ENCODE data around the gene RBM45. TPM values are rescaled to one million over a fixed set of nuclear protein-coding genes. Genes with fewer than 3 reads are reported as not detected.

The RBM45 gene
- polyA plus RNA-seq, 2 of the 4 experiments (the other 2 are of a cell fraction): 15.2 to 20.9 TPM

GRCh38 chr2:178173657-178174056, 61.4 kb downstream of the RBM45 start:
- Histone ChIP-seq H3K27ac (no peak overlapping the region), H3K9me3 (no peaks in the 10 kb centered on the region), H3K4me3 (no peak overlapping the region), H3K4me2 (no peak overlapping the region), H3K4me1 (no peaks in the 10 kb centered on the region)
- no peak for ATAC-seq
- WGBS (ENCODE audit: missing lambda C conversion rate): 81% methylated on average over 1 of the region's 1 CpG
- TF ChIP-seq, protein P1, sequence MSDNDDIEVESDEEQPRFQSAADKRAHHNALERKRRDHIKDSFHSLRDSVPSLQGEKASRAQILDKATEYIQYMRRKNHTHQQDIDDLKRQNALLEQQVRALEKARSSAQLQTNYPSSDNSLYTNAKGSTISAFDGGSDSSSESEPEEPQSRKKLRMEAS (IDR thresholded peaks at IDR 0.05): no peak
- TF ChIP-seq GATA3 (IDR thresholded peaks at IDR 0.05; ENCODE audit: borderline replicate concordance): no peak
- TF ChIP-seq EP300 (IDR thresholded peaks at IDR 0.05): no peak
- no peak for TF ChIP-seq CHD2 (IDR thresholded peaks at IDR 0.05; ENCODE audit: low read length, partially characterized antibody)
- no peak for TF ChIP-seq RAD21 (conservative IDR thresholded peaks at IDR 0.05 in 1 of 2, IDR thresholded peaks at IDR 0.05 in 1 of 2)
- TF ChIP-seq CEBPB (IDR thresholded peaks at IDR 0.05): no peak
- no peak for TF ChIP-seq ATOH8 (CRISPR knock-in tag; IDR thresholded peaks at IDR 0.05; ENCODE audit: low read depth)
- no peak for TF ChIP-seq RFX5 (IDR thresholded peaks at IDR 0.05)
- no peak for TF ChIP-seq RARB (CRISPR knock-in tag; IDR thresholded peaks at IDR 0.05)
- TF ChIP-seq NPAS2 (CRISPR knock-in tag; IDR thresholded peaks at IDR 0.05; ENCODE audit: borderline replicate concordance): no peak
- TF ChIP-seq ZSCAN20 (CRISPR knock-in tag; IDR thresholded peaks at IDR 0.05): no peak
- no peak for TF ChIP-seq KDM5A (IDR thresholded peaks at IDR 0.05)
- no peak for TF ChIP-seq FOSB (CRISPR knock-in tag; IDR thresholded peaks at IDR 0.05)
- no peak for TF ChIP-seq TP53 (CRISPR knock-in tag; IDR thresholded peaks at IDR 0.05)
- TF ChIP-seq EHMT2 (IDR thresholded peaks at IDR 0.05; ENCODE audit: low read depth): no peak
- TF ChIP-seq NR3C1 (IDR thresholded peaks at IDR 0.05): no peak
- no peak for DNase-seq (ENCODE audit: low read depth in 1 of 2, low spot score in 1 of 2)
- CTCF ChIA-PET: interaction anchor here (1.0 to 1.2 kb wide), 2 partner anchors 39 to 241 kb away, joined by 3 to 4 read pairs; no protein-coding TSS in a partner anchor
- POLR2A ChIA-PET: no interaction called here
- FAIRE-seq: peak; percentile 13

DNA sequence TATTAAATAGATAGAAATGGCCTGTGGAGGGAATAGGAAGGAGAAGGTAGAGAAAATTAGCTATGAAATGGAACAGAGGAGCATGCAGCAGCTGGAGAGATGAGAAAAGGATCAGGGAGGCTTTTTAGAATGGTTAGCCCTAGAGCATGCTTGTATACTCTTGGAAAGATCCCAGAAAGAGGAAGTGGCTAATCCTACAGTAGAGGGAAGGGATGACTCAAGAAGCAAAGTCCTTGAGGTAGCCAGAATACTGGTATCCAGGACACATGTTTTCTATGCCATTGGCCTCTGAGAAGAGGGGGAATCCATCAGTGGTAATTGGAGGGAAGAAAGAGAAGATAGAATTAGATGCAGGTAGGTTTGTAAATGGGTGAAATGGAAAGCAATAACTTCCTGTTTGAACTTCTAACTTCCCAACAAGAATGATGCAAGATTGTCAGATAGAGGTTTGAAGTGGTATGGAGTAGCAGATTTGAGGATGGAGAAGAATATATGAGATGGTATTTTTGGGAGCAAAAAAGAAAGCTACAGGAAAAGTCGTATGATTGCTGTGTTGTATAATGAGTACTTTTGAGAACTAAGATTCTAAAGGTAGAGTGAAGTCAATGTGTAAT, 64.9 kb downstream of the RBM45 start:
- no peak for FAIRE-seq
- POLR2A ChIA-PET: no interaction called here
- WGBS (ENCODE audit: missing lambda C conversion rate): 27% methylated on average over 1 of the region's 1 CpG
- Histone ChIP-seq H3K4me1 (no peaks in the 10 kb centered on the region), H3K9me3 (no peaks in the 10 kb centered on the region), H3K4me2 (no peak overlapping the region), H3K27ac (no peak overlapping the region), H3K4me3 (no peak overlapping the region)
- DNase-seq (ENCODE audit: low read depth in 1 of 2, low spot score in 1 of 2): peak in 1 of 2 experiments; percentile 11
- TF ChIP-seq KDM1A (IDR thresholded peaks at IDR 0.05; ENCODE audit: low read depth) (no peak), ESRRA (IDR thresholded peaks at IDR 0.05; ENCODE audit: borderline replicate concordance, low read length) (no peak), NR3C1 (IDR thresholded peaks at IDR 0.05) (no peak), JUNB (IDR thresholded peaks at IDR 0.05) (no peak), MAFK (IDR thresholded peaks at IDR 0.05; ENCODE audit: partially characterized antibody) (no peak), NPAS2 (CRISPR knock-in tag; IDR thresholded peaks at IDR 0.05; ENCODE audit: borderline replicate concordance) (no peak), SMC3 (IDR thresholded peaks at IDR 0.05) (no peak), CHD4 (IDR thresholded peaks at IDR 0.05; ENCODE audit: borderline replicate concordance) (no peak), GATA3 (IDR thresholded peaks at IDR 0.05; ENCODE audit: borderline replicate concordance) (no peak), KDM5A (IDR thresholded peaks at IDR 0.05) (no peak), JUN (IDR thresholded peaks at IDR 0.05) (no peak), ZFP36 (IDR thresholded peaks at IDR 0.05; ENCODE audit: borderline replicate concordance, partially characterized antibody) (no peak), ATOH8 (CRISPR knock-in tag; IDR thresholded peaks at IDR 0.05; ENCODE audit: low read depth) (no peak), FOXS1 (CRISPR knock-in tag; IDR thresholded peaks at IDR 0.05) (no peak), FOSL2 (IDR thresholded peaks at IDR 0.05) (no peak), FOSL2 (CRISPR knock-in tag; IDR thresholded peaks at IDR 0.05) (no peak)
- TF ChIP-seq, protein P2, sequence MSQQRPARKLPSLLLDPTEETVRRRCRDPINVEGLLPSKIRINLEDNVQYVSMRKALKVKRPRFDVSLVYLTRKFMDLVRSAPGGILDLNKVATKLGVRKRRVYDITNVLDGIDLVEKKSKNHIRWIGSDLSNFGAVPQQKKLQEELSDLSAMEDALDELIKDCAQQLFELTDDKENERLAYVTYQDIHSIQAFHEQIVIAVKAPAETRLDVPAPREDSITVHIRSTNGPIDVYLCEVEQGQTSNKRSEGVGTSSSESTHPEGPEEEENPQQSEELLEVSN (IDR thresholded peaks at IDR 0.05; ENCODE audit: borderline replicate concordance, low read depth): no peak
- peak; percentile 54 to 63; a peak in 4 of 6 replicates for ATAC-seq
- CTCF ChIA-PET: no interaction called here

Small RNA genes within 50 kb of the gene (small RNA-seq; reads per million reads assigned to genes)
- 0 reads per million in 6 experiments for gene AC011998.1
- 0 to 0.52 (median 0.02) reads per million in 6 experiments for gene RNU5E-9P

Other genes starting within 250 kb of the RBM45 start
- 5.4 and 5.6 TPM in 2 replicates for gene PDE11A, start 39.7 kb upstream of the RBM45 start, polyA plus RNA-seq (2011; rRNA removed)
- 3.1 to 3.6 TPM (median 3.4 TPM) in 3 replicates for gene PDE11A, start 39.7 kb upstream of the RBM45 start, polyA plus RNA-seq (2017; fragmentation: RNase III; extraction: RNeasy Plus Mini Kit Qiagen cat#74134 plus additional on column Dnase treatment)
- 8.1 and 8.2 TPM in 2 replicates for gene OSBPL6, start 82.1 kb downstream of the RBM45 start, polyA plus RNA-seq (2011; rRNA removed)
- gene OSBPL6, start 82.1 kb downstream of the RBM45 start, polyA plus RNA-seq (2017; fragmentation: RNase III; extraction: RNeasy Plus Mini Kit Qiagen cat#74134 plus additional on column Dnase treatment): 2.9 to 3.5 TPM (median 3.0 TPM) in 3 replicates